Spleen (tissue), 11 donors: ENCODE results near the gene PARVB. TPM values are rescaled to one million over a fixed set of nuclear protein-coding genes. Genes with fewer than 3 reads are reported as not detected.

Experiments
- DNase-seq: peaks from one replicate; pipeline ENCODE4 v3.0.0-alpha.2; 2020
- H3K27ac ChIP-seq, 8 donors: fragments of 200-600 bp; sonication (generic) in 7 of 8; 1 replicate in 4 of 8; 2 replicates in 4 of 8; pipeline versions ENCODE4 v1.5.0 to v1.8.0; 2016 to 2021; ENCODE audit warnings: inconsistent platforms in 4 of 8, mild to moderate bottlenecking in 4 of 8, moderate library complexity in 1 of 8
- H3K27me3 ChIP-seq, 7 donors: fragments of 200-600 bp; sonication (generic) in 6 of 7; replicated peaks in 1 of 7; 1 replicate in 4 of 7; 2 replicates in 3 of 7; pipeline versions ENCODE4 v1.5.0 to v1.8.0; 2016 to 2021; ENCODE audit warnings: inconsistent platforms in 3 of 7, mild to moderate bottlenecking in 1 of 7
- H3K36me3 ChIP-seq, 6 donors: fragments of 200-600 bp; sonication (generic) in 5 of 6; 1 replicate in 4 of 6; 2 replicates in 2 of 6; pipeline versions ENCODE4 v1.5.0 to v1.8.0; 2016 to 2021; ENCODE audit warnings: inconsistent platforms in 2 of 6
- H3K4me1 ChIP-seq, 6 donors: fragments of 200-600 bp; sonication (generic) in 5 of 6; 1 replicate in 3 of 6; 2 replicates in 3 of 6; pipeline versions ENCODE4 v1.5.0 to v1.8.0; 2016 to 2021; ENCODE audit warnings: inconsistent platforms in 3 of 6
- H3K4me3 ChIP-seq, 8 donors: fragments of 200-600 bp; sonication (generic) in 7 of 8; 1 replicate in 4 of 8; 2 replicates in 4 of 8; pipeline versions ENCODE4 v1.5.0 to v1.8.0; 2016 to 2021; ENCODE audit warnings: inconsistent platforms in 4 of 8, mild to moderate bottlenecking in 4 of 8, moderate library complexity in 2 of 8
- H3K9me3 ChIP-seq, 8 donors: fragments of 200-600 bp; sonication (generic) in 7 of 8; 1 replicate in 4 of 8; 2 replicates in 4 of 8; pipeline versions ENCODE4 v1.5.0 to v1.8.0; 2016 to 2021; ENCODE audit warnings: inconsistent platforms in 4 of 8
- POLR2A ChIP-seq, 3 donors: fragments of 450-650 bp; IDR thresholded peaks; one replicate each; pipeline ENCODE4 v1.5.1; 2017; ENCODE audit warnings: antibody characterized with exemption in 3 of 3, mild to moderate bottlenecking in 1 of 3
- POLR2AphosphoS5 ChIP-seq, 3 donors: sonication (generic); formaldehyde crosslinking; IDR thresholded peaks; one replicate each; pipeline ENCODE4 v1.5.1; 2017; ENCODE audit warnings: antibody characterized with exemption in 3 of 3
- WGBS, 5 donors: extraction: QIAGEN DNeasy Blood & Tissue Kit in 3 of 5; methylation state at CpG; one replicate each; pipeline versions ENCODE4 v1.1.5 to v1.1.7; 2013 to 2018; 5-methylcytosine and 5-hydroxymethylcytosine counted together
- intact Hi-C: fragments of 100-400 bp; cut with DNase I; formaldehyde crosslinking; loops from one replicate; pipeline ENCODE4 v1.15.0; 2023; ENCODE audit warnings: low total_unique reads
- polyA plus RNA-seq, 3 donors: library from polyadenylated mRNA; stranded (reverse); fragments of 200-250 nt; gene quantifications; one replicate each; pipeline ENCODE4 v1.2.1, GENCODE V29; 2013
- total RNA-seq, 7 donors: library from RNA; depleted of rRNA in 3 of 7; stranded (reverse); fragments of >200 nt in 3 of 7; fragmentation: NEBNext Ultra II Directional in 4 of 7; extraction: Animal tissue kit (Norgen Biotek cat#: 25700) in 4 of 7; gene quantifications; one replicate each; pipeline versions ENCODE4 v1.1.0 to v1.2.1, GENCODE V29; 2016 to 2021
- TF ChIP-seq, protein P1 (sequence below), 11 experiments: fragments of 200-600 bp in 7 of 11; fragments of 450-650 bp in 4 of 11; sonication (generic) in 4 of 11; IDR thresholded peaks in 8 of 11; conservative IDR thresholded peaks in 3 of 11; 1 replicate in 7 of 11; 2 replicates in 4 of 11; pipeline versions ENCODE4 v1.4.0 to v1.8.0; 2016 to 2021; ENCODE audit warnings: antibody characterized with exemption in 11 of 11, inconsistent platforms in 4 of 11, mild to moderate bottlenecking in 1 of 11
- donor health status: healthy with polysubstance abuse.
- donor health status: DM: no; HTN: no; CAD: no; lungs with moderate emphysema.
- donor health status: DM: no; HTN: no; CAD: no.
- donor health status: Bipolar disorder and iron deficiency.
- donor health status: healthy.
- donor health status: DM: no; HTN: no; CAD: no.
- donor health status: DM: yes; HTN: yes; CAD: no.

The PARVB gene
- total and polyA plus RNA-seq, 10 donors, result 24.0 to 61.9 (median 46.5) TPM

DNA sequence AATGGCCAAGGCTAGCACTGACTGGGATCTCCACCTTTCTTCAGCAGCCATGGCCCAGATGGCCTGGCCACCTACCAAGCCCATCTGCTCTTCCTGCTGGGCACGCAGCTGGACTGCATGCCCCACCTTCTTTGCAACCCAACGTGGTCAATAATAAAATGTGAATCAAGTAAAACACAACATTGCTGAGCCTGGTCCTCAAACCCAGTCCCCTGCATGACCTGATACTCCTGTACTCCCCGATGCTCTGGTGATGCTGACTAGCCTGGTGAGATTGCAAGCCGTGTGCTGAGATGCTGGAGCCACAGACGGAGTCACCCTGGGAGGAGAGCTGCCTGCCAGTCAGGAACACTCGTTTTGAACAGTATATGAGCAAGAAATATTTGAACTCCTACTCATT, 190.7 kb downstream of the PARVB start:
- TF ChIP-seq POLR2A (IDR thresholded peaks at IDR 0.05) (no peak), POLR2AphosphoS5 (IDR thresholded peaks at IDR 0.05) (no peak)
- TF ChIP-seq, protein P1, sequence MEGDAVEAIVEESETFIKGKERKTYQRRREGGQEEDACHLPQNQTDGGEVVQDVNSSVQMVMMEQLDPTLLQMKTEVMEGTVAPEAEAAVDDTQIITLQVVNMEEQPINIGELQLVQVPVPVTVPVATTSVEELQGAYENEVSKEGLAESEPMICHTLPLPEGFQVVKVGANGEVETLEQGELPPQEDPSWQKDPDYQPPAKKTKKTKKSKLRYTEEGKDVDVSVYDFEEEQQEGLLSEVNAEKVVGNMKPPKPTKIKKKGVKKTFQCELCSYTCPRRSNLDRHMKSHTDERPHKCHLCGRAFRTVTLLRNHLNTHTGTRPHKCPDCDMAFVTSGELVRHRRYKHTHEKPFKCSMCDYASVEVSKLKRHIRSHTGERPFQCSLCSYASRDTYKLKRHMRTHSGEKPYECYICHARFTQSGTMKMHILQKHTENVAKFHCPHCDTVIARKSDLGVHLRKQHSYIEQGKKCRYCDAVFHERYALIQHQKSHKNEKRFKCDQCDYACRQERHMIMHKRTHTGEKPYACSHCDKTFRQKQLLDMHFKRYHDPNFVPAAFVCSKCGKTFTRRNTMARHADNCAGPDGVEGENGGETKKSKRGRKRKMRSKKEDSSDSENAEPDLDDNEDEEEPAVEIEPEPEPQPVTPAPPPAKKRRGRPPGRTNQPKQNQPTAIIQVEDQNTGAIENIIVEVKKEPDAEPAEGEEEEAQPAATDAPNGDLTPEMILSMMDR (IDR thresholded peaks at IDR 0.05 in 8 of 11, conservative IDR thresholded peaks at IDR 0.05 in 3 of 11), result no peak
- no peak overlapping the region for H3K27ac ChIP-seq
- no peaks in the 10 kb centered on the region for H3K27me3 ChIP-seq
- H3K36me3 ChIP-seq, result no peaks in the 10 kb centered on the region
- peaks cover 0 to 25% (median 0%) of the 10 kb centered on the region in 6 donors for H3K4me1 ChIP-seq
- no peak overlapping the region for H3K4me3 ChIP-seq
- WGBS, 5 donors, result 75 to 93% (median 88%) methylated on average over 6 of the region's 6 CpGs
- H3K9me3 ChIP-seq, result peaks cover 0 to 22% (median 16%) of the 10 kb centered on the region in 8 donors
- no peak for DNase-seq
- intact Hi-C loops, result no loop called here

DNA sequence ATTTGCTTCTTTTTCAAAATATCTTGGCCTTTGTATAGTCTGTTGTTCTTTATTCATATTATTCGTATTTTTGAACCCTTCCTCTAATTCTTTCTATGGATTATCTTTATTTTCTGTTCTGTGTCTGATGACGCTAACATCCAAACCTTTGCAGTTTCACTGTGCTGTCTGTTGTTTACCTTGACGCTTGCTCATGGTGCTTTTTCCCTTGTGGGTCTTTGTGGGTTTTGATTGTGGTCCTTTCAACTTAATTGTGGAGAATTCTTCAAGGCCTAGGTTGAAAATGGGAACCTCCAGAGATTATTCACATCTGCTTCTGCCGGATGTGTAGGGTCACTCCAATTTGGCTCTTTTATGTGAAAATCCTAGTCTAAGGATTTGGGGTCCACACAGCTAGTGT, 191.2 kb downstream of the PARVB start:
- Histone ChIP-seq H3K4me3 (no peak overlapping the region), H3K9me3 (peaks cover 0 to 17% (median 11%) of the 10 kb centered on the region in 8 donors), H3K27ac (no peak overlapping the region), H3K36me3 (no peaks in the 10 kb centered on the region), H3K27me3 (no peaks in the 10 kb centered on the region), H3K4me1 (peaks cover 0 to 24% (median 0%) of the 10 kb centered on the region in 6 donors)
- 84 to 94% (median 92%) methylated on average over 4 of the region's 4 CpGs for WGBS, 5 donors
- DNase-seq, result no peak
- TF ChIP-seq POLR2AphosphoS5 (IDR thresholded peaks at IDR 0.05) (no peak), POLR2A (IDR thresholded peaks at IDR 0.05) (no peak)
- TF ChIP-seq, protein P1 (IDR thresholded peaks at IDR 0.05 in 8 of 11, conservative IDR thresholded peaks at IDR 0.05 in 3 of 11), result no peak
- intact Hi-C loops, result no loop called here

DNA sequence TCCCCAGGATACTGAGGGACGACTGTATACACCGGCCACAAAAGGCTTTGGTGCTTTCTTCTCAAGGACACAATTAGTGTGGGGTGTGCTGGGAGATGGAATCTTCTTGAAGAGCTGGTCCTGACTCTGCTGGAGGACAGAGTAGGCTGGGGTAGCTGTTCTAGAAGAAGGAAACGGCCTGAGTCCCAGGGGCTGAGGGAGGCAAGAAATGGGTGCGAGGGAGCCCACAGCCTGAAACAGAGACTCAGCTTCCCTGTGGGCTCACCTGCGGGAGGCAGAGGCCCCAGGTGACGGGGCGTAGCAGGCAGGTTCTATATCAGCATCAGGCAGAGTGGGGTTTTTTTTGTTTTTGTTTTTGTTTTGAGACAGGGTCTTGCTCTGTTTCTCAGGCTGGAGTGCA, 193.2 kb downstream of the PARVB start:
- H3K4me1 ChIP-seq, result peaks cover 0 to 6% (median 0%) of the 10 kb centered on the region in 6 donors
- H3K4me3 ChIP-seq, result no peak overlapping the region
- intact Hi-C loops, result no loop called here
- H3K36me3 ChIP-seq, result no peaks in the 10 kb centered on the region
- no peak for TF ChIP-seq POLR2AphosphoS5 (IDR thresholded peaks at IDR 0.05)
- TF ChIP-seq POLR2A (IDR thresholded peaks at IDR 0.05), result no peak
- TF ChIP-seq, protein P1 (IDR thresholded peaks at IDR 0.05 in 8 of 11, conservative IDR thresholded peaks at IDR 0.05 in 3 of 11), result no peak
- no peak overlapping the region for H3K27ac ChIP-seq
- H3K9me3 ChIP-seq, result peaks cover 0 to 24% (median 11%) of the 10 kb centered on the region in 8 donors
- DNase-seq, result no peak
- WGBS, 5 donors, result 75 to 94% (median 82%) methylated on average over 7 of the region's 7 CpGs
- peaks cover 0 to 9% (median 0%) of the 10 kb centered on the region in 7 donors for H3K27me3 ChIP-seq

DNA sequence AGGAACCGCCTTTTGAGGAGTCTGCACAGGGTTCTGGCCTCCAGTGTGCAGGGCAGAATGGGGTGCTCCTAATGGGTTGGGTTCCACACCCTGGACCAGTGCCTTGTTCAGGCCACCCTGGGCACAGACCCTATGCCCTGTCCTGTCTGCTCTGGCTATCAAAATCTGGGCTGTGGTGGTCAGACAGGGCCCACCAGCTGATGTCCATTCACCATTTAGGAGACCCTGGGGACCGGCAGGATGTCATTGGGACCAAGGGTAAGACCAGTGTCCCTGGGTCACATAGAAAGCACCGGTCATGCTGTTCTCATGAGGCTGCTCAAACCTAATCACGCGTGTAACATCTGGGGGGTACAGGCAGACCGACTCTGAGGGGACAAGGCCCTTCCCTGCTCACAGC, 194.0 kb downstream of the PARVB start:
- intact Hi-C loops, result no loop called here
- 77 to 96% (median 90%) methylated on average over 3 to 6 of the region's 6 CpGs for WGBS, 5 donors
- Histone ChIP-seq H3K4me1 (no peaks in the 10 kb centered on the region), H3K27me3 (peaks cover 0 to 9% (median 0%) of the 10 kb centered on the region in 7 donors), H3K27ac (no peak overlapping the region), H3K4me3 (no peak overlapping the region), H3K9me3 (peaks cover 0 to 24% (median 11%) of the 10 kb centered on the region in 8 donors), H3K36me3 (no peaks in the 10 kb centered on the region)
- no peak for DNase-seq
- TF ChIP-seq POLR2A (IDR thresholded peaks at IDR 0.05) (no peak), POLR2AphosphoS5 (IDR thresholded peaks at IDR 0.05) (no peak)
